ENCODE results near the gene NEIL1. TPM values are rescaled to one million over a fixed set of nuclear protein-coding genes. Genes with fewer than 3 reads are reported as not detected.

NEIL1 gene
- total RNA-seq, 2 experiments from 2014 or later = 99.5 to 159 TPM

- CTCF ChIA-PET (ENCODE audit: unreplicated experiment) = no interaction called here
- Histone ChIP-seq H3K9me3 (ENCODE audit: low read length) (no peaks in the 10 kb centered on the region), H4K20me1 (ENCODE audit: insufficient read depth, low read length) (no peaks in the 10 kb centered on the region; the same call in 1 of the 2 replicates), H3K4me3 (ENCODE audit: low read depth, low read length, poor library complexity, severe bottlenecking) (no peak overlapping the region), H3K4me1 (ENCODE audit: insufficient read depth, low read length, poor library complexity, severe bottlenecking) (no peaks in the 10 kb centered on the region), H3K9me2 (ENCODE audit: insufficient read depth, low read length) (no peaks in the 10 kb centered on the region), H3K27ac (ENCODE audit: low read depth, low read length, poor library complexity, severe bottlenecking) (no peak overlapping the region), H2AFZ (ENCODE audit: low read length) (no peak overlapping the region), H3K4me2 (ENCODE audit: low read length) (no peak overlapping the region), H3K79me2 (ENCODE audit: insufficient read depth, low read depth, low read length) (no peaks in the 10 kb centered on the region), H3K36me3 (ENCODE audit: insufficient read depth, low read length) (peaks cover 100% of the 10 kb centered on the region)
- POLR2A ChIA-PET = interaction anchor here (0.6 to 0.7 kb wide), 2 partner anchors 47 to 325 kb away, joined by 3 to 4 read pairs; no protein-coding TSS in a partner anchor
- BruUV-seq (replicated peaks) = no TSS peak
- TF ChIP-seq, protein P1, sequence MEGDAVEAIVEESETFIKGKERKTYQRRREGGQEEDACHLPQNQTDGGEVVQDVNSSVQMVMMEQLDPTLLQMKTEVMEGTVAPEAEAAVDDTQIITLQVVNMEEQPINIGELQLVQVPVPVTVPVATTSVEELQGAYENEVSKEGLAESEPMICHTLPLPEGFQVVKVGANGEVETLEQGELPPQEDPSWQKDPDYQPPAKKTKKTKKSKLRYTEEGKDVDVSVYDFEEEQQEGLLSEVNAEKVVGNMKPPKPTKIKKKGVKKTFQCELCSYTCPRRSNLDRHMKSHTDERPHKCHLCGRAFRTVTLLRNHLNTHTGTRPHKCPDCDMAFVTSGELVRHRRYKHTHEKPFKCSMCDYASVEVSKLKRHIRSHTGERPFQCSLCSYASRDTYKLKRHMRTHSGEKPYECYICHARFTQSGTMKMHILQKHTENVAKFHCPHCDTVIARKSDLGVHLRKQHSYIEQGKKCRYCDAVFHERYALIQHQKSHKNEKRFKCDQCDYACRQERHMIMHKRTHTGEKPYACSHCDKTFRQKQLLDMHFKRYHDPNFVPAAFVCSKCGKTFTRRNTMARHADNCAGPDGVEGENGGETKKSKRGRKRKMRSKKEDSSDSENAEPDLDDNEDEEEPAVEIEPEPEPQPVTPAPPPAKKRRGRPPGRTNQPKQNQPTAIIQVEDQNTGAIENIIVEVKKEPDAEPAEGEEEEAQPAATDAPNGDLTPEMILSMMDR (conservative IDR thresholded peaks at IDR 0.05; ENCODE audit: low read length) = no peak
- no peak for TF ChIP-seq EZH2phosphoT487 (IDR thresholded peaks at IDR 0.05; ENCODE audit: borderline replicate concordance, low read depth, low read length)
- intact Hi-C loops (cut with micrococcal nuclease; ENCODE audit: unreplicated experiment) = no loop called here
- DNase-seq (ENCODE audit: low spot score) = no peak
These were observed 43.0 kb downstream of the NEIL1 start for GRCh38 chr15:75389791-75390382.

DNA sequence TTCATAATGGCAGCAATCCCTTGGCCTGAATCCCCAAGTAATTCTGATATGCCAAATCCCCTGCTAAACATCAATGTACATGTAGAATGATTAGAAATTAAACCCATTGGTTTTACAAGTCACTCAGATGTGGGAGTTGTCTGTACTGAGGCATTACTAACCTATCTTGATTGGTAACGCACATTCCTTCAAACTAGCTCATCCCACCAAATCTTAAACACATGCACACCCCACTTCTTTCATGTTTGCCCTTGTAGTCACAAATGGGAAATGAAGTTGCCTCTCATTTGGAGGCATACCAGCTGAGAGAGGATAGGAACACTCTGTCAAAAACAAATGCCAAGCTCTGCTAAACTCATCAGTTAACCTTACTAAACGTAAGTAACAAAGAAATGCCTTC lies 50.7 kb downstream of the NEIL1 start:
- intact Hi-C loops (cut with micrococcal nuclease; ENCODE audit: unreplicated experiment) = no loop called here
- no peaks in the 10 kb centered on the region for H3K9me2 ChIP-seq (ENCODE audit: insufficient read depth, low read length)
- CTCF ChIA-PET (ENCODE audit: unreplicated experiment) = no interaction called here

DNA sequence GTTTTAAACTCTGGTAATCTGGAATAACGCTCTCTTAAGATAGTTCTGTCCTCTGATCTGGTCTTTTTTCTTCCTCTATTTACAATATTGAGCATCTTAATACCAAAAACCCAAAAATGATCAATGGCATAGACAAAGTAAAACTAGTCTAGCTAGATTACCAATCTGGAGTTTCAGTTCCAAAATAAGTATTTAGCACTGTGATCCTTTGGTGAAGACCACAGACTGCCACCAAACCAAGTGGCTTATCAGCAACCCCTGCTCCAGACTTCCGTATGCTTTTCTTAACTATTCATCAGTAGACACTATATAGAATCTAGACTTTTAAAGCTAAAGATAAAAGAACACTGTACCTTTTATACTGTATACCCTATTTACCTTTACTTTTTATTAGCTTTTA lies 57.1 kb downstream of the NEIL1 start:
- H3K27ac ChIP-seq (ENCODE audit: low read depth, low read length, poor library complexity, severe bottlenecking) = no peak overlapping the region
- BruUV-seq (replicated peaks) = no TSS peak
- ChIA-PET POLR2A (interaction anchor here (0.6 to 1.6 kb wide), 2 partner anchors 48 to 222 kb away, joined by 3 to 5 read pairs; partner anchors contain the start of genes SIN3A and SNUPN), CTCF (ENCODE audit: unreplicated experiment) (no interaction called here)
- H2AFZ ChIP-seq (ENCODE audit: low read length) = no peak overlapping the region
- peaks cover 94% of the 10 kb centered on the region for H3K36me3 ChIP-seq (ENCODE audit: insufficient read depth, low read length)
- no peaks in the 10 kb centered on the region for H3K9me3 ChIP-seq (ENCODE audit: low read length)
- no peak overlapping the region for H3K4me3 ChIP-seq (ENCODE audit: low read depth, low read length, poor library complexity, severe bottlenecking)
- TF ChIP-seq, protein P1 (conservative IDR thresholded peaks at IDR 0.05; ENCODE audit: low read length) = no peak
- no peak for TF ChIP-seq EZH2phosphoT487 (IDR thresholded peaks at IDR 0.05; ENCODE audit: borderline replicate concordance, low read depth, low read length)
- H3K4me1 ChIP-seq (ENCODE audit: insufficient read depth, low read length, poor library complexity, severe bottlenecking) = no peaks in the 10 kb centered on the region
- no peaks in the 10 kb centered on the region for H3K79me2 ChIP-seq (ENCODE audit: insufficient read depth, low read depth, low read length)
- no peak for DNase-seq (ENCODE audit: low spot score)
- no peak overlapping the region for H3K4me2 ChIP-seq (ENCODE audit: low read length)
- intact Hi-C loops (cut with micrococcal nuclease; ENCODE audit: unreplicated experiment) = no loop called here
- H3K9me2 ChIP-seq (ENCODE audit: insufficient read depth, low read length) = no peaks in the 10 kb centered on the region
- H4K20me1 ChIP-seq (ENCODE audit: insufficient read depth, low read length) = no peaks in the 10 kb centered on the region

More for the DNA sequence above, 50.7 kb downstream of the NEIL1 start:
- Histone ChIP-seq H3K36me3 (ENCODE audit: insufficient read depth, low read length) (peaks cover 96% of the 10 kb centered on the region), H3K4me1 (ENCODE audit: insufficient read depth, low read length, poor library complexity, severe bottlenecking) (no peaks in the 10 kb centered on the region), H3K4me2 (ENCODE audit: low read length) (no peak overlapping the region), H3K4me3 (ENCODE audit: low read depth, low read length, poor library complexity, severe bottlenecking) (no peak overlapping the region), H2AFZ (ENCODE audit: low read length) (no peak overlapping the region), H3K27ac (ENCODE audit: low read depth, low read length, poor library complexity, severe bottlenecking) (no peak overlapping the region), H3K79me2 (ENCODE audit: insufficient read depth, low read depth, low read length) (no peaks in the 10 kb centered on the region), H3K9me3 (ENCODE audit: low read length) (no peaks in the 10 kb centered on the region), H4K20me1 (ENCODE audit: insufficient read depth, low read length) (no peaks in the 10 kb centered on the region)
- POLR2A ChIA-PET = interaction anchor here (0.8 to 1.1 kb wide), 2 partner anchors 14 to 51 kb away, joined by 3 read pairs; no protein-coding TSS in a partner anchor
- TF ChIP-seq, protein P1 (conservative IDR thresholded peaks at IDR 0.05; ENCODE audit: low read length) = no peak
- no peak for TF ChIP-seq EZH2phosphoT487 (IDR thresholded peaks at IDR 0.05; ENCODE audit: borderline replicate concordance, low read depth, low read length)
- no TSS peak for BruUV-seq (replicated peaks)
- no peak for DNase-seq (ENCODE audit: low spot score)
